K562 (cell line): ENCODE results near the gene HOXA2. TPM values are rescaled to one million over a fixed set of nuclear protein-coding genes. Genes with fewer than 3 reads are reported as not detected.

ENCODE experiments used
- ATAC-seq: fragments of 200-7000 bp; cut with Tn5 transposase; 3 replicates; pipeline ENCODE4 v1.9.1; 2020; ENCODE audit warnings: moderate library complexity
- BruUV-seq: library from RNA; stranded (reverse); fragments of 400-500 nt; replicated peaks from 2 replicates; lab custom pipeline; 2021; lab: Mats Ljungman, UMichigan
- CTCF ChIA-PET: fragments of 300-600 bp; formaldehyde crosslinking; extraction: SDS; loops from one replicate; lab custom pipeline; 2021; ENCODE audit warnings: low intra/inter-chr PET ratio; lab: Yijun Ruan, JAX
- POLR2A ChIA-PET: fragments of 300-600, 350-650 bp; sonication (Branson Sonifier 250); formaldehyde crosslinking; extraction: SDS; loops from one replicate; lab custom pipeline; 2021; ENCODE audit warnings: antibody characterized with exemption, inconsistent platforms; lab: Yijun Ruan, JAX
- DNase-seq, 4 experiments: peaks; one replicate each; pipeline versions ENCODE4 v3.0.0 to v3.0.0-alpha.2; 2011 to 2018; ENCODE audit warnings: low spot score in 3 of 4, mixed read lengths in 3 of 4; ENCODE audit errors: extremely low read depth in 1 of 4
- FAIRE-seq: peaks from 2 replicates; lab custom pipeline; 2011; peaks lifted over from hg19 to GRCh38; lab: Jason Lieb, UNC
- H2AFZ ChIP-seq: 2 replicates; pipeline ENCODE4 v1.6.0; 2011; ENCODE audit warnings: low read depth, low read length, control low read depth, inconsistent platforms
- H3K27ac ChIP-seq: fragments of 200-600 bp; 3 replicates; pipeline ENCODE4 v1.8.0; 2011; ENCODE audit warnings: low read depth, mild to moderate bottlenecking, control low read depth, inconsistent platforms, low read length, moderate library complexity, mixed read lengths; ENCODE audit errors: extremely low read depth
- H3K27me3 ChIP-seq, 2 experiments: fragments of 300-600 bp in 1 of 2; 2 replicates in 1 of 2; 3 replicates in 1 of 2; pipeline versions ENCODE4 v1.6.0 to v1.8.0; 2011; ENCODE audit warnings: inconsistent platforms in 2 of 2, low read length in 2 of 2, mild to moderate bottlenecking in 1 of 2, mixed read lengths in 1 of 2, moderate library complexity in 1 of 2; ENCODE audit not compliant: control insufficient read depth in 2 of 2, insufficient read depth in 2 of 2
- H3K36me3 ChIP-seq: fragments of 300-600 bp; 3 replicates; pipeline ENCODE4 v1.8.0; 2011; ENCODE audit warnings: mild to moderate bottlenecking, low read length, inconsistent platforms; ENCODE audit not compliant: control insufficient read depth, insufficient read depth
- H3K4me1 ChIP-seq, 2 experiments: fragments of 200-600 bp in 1 of 2; replicated peaks in 1 of 2; 2 replicates in 1 of 2; 3 replicates in 1 of 2; pipeline versions ENCODE4 v1.5.1 to v1.8.0; 2011; ENCODE audit warnings: inconsistent platforms in 2 of 2, low read length in 2 of 2, mild to moderate bottlenecking in 1 of 2, mixed read lengths in 1 of 2, moderate library complexity in 1 of 2; ENCODE audit not compliant: control insufficient read depth in 2 of 2, insufficient read depth in 2 of 2
- H3K4me2 ChIP-seq: 2 replicates; pipeline ENCODE4 v1.6.1; 2011; ENCODE audit warnings: low read length, control low read depth, inconsistent platforms, mixed read lengths; ENCODE audit not compliant: insufficient read depth
- H3K4me3 ChIP-seq: fragments of 200-600 bp; sonication (generic), shearing (Covaris generic); 2 replicates; pipeline ENCODE4 v1.5.1; 2016; ENCODE audit warnings: control low read depth, inconsistent platforms
- H3K79me2 ChIP-seq: fragments of 200-600 bp; 3 replicates; pipeline ENCODE4 v1.8.0; 2011; ENCODE audit warnings: low read length, inconsistent platforms; ENCODE audit not compliant: control insufficient read depth, insufficient read depth
- H3K9ac ChIP-seq, 2 experiments: 2 replicates each; pipeline versions ENCODE4 v1.6.0 to v1.6.1; 2011; ENCODE audit warnings: low read depth in 2 of 2, low read length in 2 of 2, control low read depth in 1 of 2, inconsistent platforms in 1 of 2, mild to moderate bottlenecking in 1 of 2, mixed read lengths in 1 of 2; ENCODE audit not compliant: insufficient read depth in 1 of 2
- H3K9me1 ChIP-seq: one replicate; pipeline ENCODE4 v1.6.0; 2011; ENCODE audit warnings: inconsistent platforms, mild to moderate bottlenecking, low read length, moderate library complexity; ENCODE audit not compliant: control insufficient read depth, insufficient read depth
- H3K9me3 ChIP-seq: replicated peaks from 2 replicates; pipeline ENCODE4 v1.5.1; 2011; ENCODE audit warnings: low read depth, low read length, inconsistent platforms; ENCODE audit not compliant: control insufficient read depth, insufficient read depth
- H4K20me1 ChIP-seq: replicated peaks from 2 replicates; pipeline ENCODE4 v1.6.1; 2011; ENCODE audit warnings: low read length, inconsistent platforms, mixed read lengths; ENCODE audit not compliant: control insufficient read depth, insufficient read depth
- ATF7 ChIP-seq: fragments of 450-650 bp; IDR thresholded peaks from 2 replicates; pipeline ENCODE4 v1.7.1; 2014; ENCODE audit warnings: mild to moderate bottlenecking, moderate library complexity
- MYNN ChIP-seq, 2 experiments: sonication (generic); formaldehyde crosslinking in 1 of 2; IDR thresholded peaks; 2 replicates each; pipeline versions ENCODE4 v1.5.0 to v1.6.1; 2016 to 2020; ENCODE audit warnings: antibody characterized with exemption in 1 of 2, missing genetic modification reagents in 1 of 2
- NFE2 ChIP-seq: IDR thresholded peaks from 2 replicates; pipeline ENCODE4 v1.6.1; 2014; ENCODE audit warnings: antibody characterized with exemption, low read depth
- PTBP1 ChIP-seq: fragments of 200-400 bp; formaldehyde crosslinking; IDR thresholded peaks from 2 replicates; pipeline ENCODE4 v1.6.1; 2017; ENCODE audit warnings: low read depth, low read length
- WGBS: fragments of 100-300 bp; shearing (Covaris generic); methylation state at CpG from one replicate; pipeline ENCODE4 v1.1.6; 2016; ENCODE audit warnings: low coverage, mixed read lengths; ENCODE audit not compliant: insufficient coverage; ENCODE audit errors: missing lambda C conversion rate; 5-methylcytosine and 5-hydroxymethylcytosine counted together
- in situ Hi-C: fragments of 300-500 bp; cut with MboI; formaldehyde crosslinking; loops from 4 replicates; pipeline ENCODE4 v1.15.0; 2018; ENCODE audit warnings: inconsistent platforms, mixed read lengths
- intact Hi-C: fragments of 100-400 bp; cut with micrococcal nuclease; formaldehyde crosslinking; loops from 2 replicates; pipeline ENCODE4 v1.14.2; 2022
- polyA plus RNA-seq, 8 experiments: library from polyadenylated mRNA; depleted of rRNA in 4 of 8; stranded (reverse) in 5 of 8; unstranded in 3 of 8; fragments of >200 nt; fragmentation: Nextera tagmentation in 2 of 8; fragmentation: Illumina TruSeq in 1 of 8; extraction: Ambion mirVana in 2 of 8; extraction: Trizol in 1 of 8; gene quantifications; 2 replicates each; pipeline versions ENCODE4 v1.2.1 to v1.2.3, GENCODE V29; 2011 to 2014; ENCODE audit warnings: inconsistent platforms in 1 of 8, missing spikeins in 1 of 8
- total RNA-seq, 7 experiments: library from RNA; depleted of rRNA in 6 of 7; stranded (reverse); fragments of >200 nt in 6 of 7; fragmentation: Illumina TruSeq in 2 of 7; extraction: Trizol in 2 of 7; gene quantifications; 2 replicates each; pipeline versions ENCODE4 v1.2.1 to v1.2.3, GENCODE V29; 2011 to 2021; ENCODE audit warnings: low replicate concordance in 1 of 7

The HOXA2 gene
- total and polyA plus RNA-seq, 9 of the 15 experiments (the other 6 are each of a cell fraction or from before 2014, with no cell fraction given): 0.04 TPM; not detected in 8

- POLR2A ChIA-PET: no interaction called here
- H3K27ac ChIP-seq: no peak overlapping the region
- H2AFZ ChIP-seq: no peak overlapping the region
- H3K4me2 ChIP-seq: no peak overlapping the region
- no peaks in the 10 kb centered on the region for H3K9me3 ChIP-seq
- CTCF ChIA-PET: no interaction called here
- no peaks in the 10 kb centered on the region for H3K79me2 ChIP-seq
- H3K4me3 ChIP-seq: no peak overlapping the region
- H3K9me1 ChIP-seq: no peaks in the 10 kb centered on the region
- peaks cover 0 to 11% of the 10 kb centered on the region in 2 experiments; a peak in 2 of 5 replicates for H3K4me1 ChIP-seq
- DNase-seq (no peak), FAIRE-seq (no peak), ATAC-seq (no peak)
- H3K36me3 ChIP-seq: no peaks in the 10 kb centered on the region
- TF ChIP-seq PTBP1: no peak
- BruUV-seq: no TSS peak
- no peak overlapping the region for H3K9ac ChIP-seq
- H4K20me1 ChIP-seq: no peaks in the 10 kb centered on the region; the same call in 1 of the 2 replicates
- 10% methylated on average over 3 of the region's 3 CpGs for WGBS
- in situ Hi-C loops: no loop called here
- H3K27me3 ChIP-seq: peaks cover 46 to 71% of the 10 kb centered on the region in 2 experiments
- intact Hi-C loops: no loop called here
These were observed 16.1 kb upstream of the HOXA2 start for GRCh38 chr7:27118580-27118979.

- no peaks in the 10 kb centered on the region for H3K79me2 ChIP-seq
- H3K4me3 ChIP-seq: no peak overlapping the region
- ChIA-PET POLR2A (no interaction called here), CTCF (no interaction called here)
- H3K27me3 ChIP-seq: peaks cover 44 to 71% of the 10 kb centered on the region in 2 experiments
- no peak overlapping the region for H2AFZ ChIP-seq
- intact Hi-C loops: no loop called here
- no peak for ATAC-seq
- H3K4me2 ChIP-seq: no peak overlapping the region
- no peaks in the 10 kb centered on the region for H3K9me1 ChIP-seq
- no peak overlapping the region for H3K9ac ChIP-seq
- FAIRE-seq: no peak
- peaks cover 5% of the 10 kb centered on the region; the same call in 1 of the 2 replicates for H4K20me1 ChIP-seq
- in situ Hi-C loops: no loop called here
- WGBS: under 1% methylated on average over 18 of the region's 19 CpGs
- TF ChIP-seq MYNN (IDR thresholded peaks at IDR 0.05) (no peak), MYNN (CRISPR knock-in tag; IDR thresholded peaks at IDR 0.05) (no peak), NFE2 (no peak), ATF7 (no peak)
- no peaks in the 10 kb centered on the region for H3K9me3 ChIP-seq
- H3K4me1 ChIP-seq: peaks cover 0 to 16% of the 10 kb centered on the region in 2 experiments; a peak in 2 of 5 replicates
- H3K27ac ChIP-seq: no peak overlapping the region
- no TSS peak for BruUV-seq
- no peak for DNase-seq
- no peaks in the 10 kb centered on the region for H3K36me3 ChIP-seq
These were observed 15.5 kb upstream of the HOXA2 start for GRCh38 chr7:27117887-27118491.
